HepG2 (cell line): ENCODE data around the gene KATNB1. TPM values are rescaled to one million over a fixed set of nuclear protein-coding genes. Genes with fewer than 3 reads are reported as not detected.

Experiments used
- BHLHE40 ChIP-seq: IDR thresholded peaks from 2 replicates; pipeline ENCODE4 v1.6.1; 2011; ENCODE audit warnings: low read length, improper control_type of control experiment
- CENPBD1 ChIP-seq: sonication (generic); formaldehyde crosslinking; IDR thresholded peaks from 2 replicates; pipeline ENCODE4 v1.8.0; 2022; ENCODE audit warnings: missing genetic modification reagents, low read depth, mild to moderate bottlenecking, borderline replicate concordance
- DNMT1 ChIP-seq: sonication (generic); formaldehyde crosslinking; IDR thresholded peaks from 2 replicates; pipeline ENCODE4 v1.5.1; 2020; ENCODE audit warnings: mild to moderate bottlenecking, missing genetic modification reagents
- EHMT2 ChIP-seq: fragments of 200-600 bp; sonication (generic); IDR thresholded peaks from 2 replicates; pipeline ENCODE4 v1.7.0; 2017; ENCODE audit warnings: antibody characterized with exemption, low read depth, low read length, borderline replicate concordance
- FOSL2 ChIP-seq: sonication (generic); formaldehyde crosslinking; IDR thresholded peaks from 2 replicates; pipeline ENCODE4 v1.4.0; 2020; ENCODE audit warnings: missing genetic modification reagents
- KDM2A ChIP-seq: sonication (generic); formaldehyde crosslinking; IDR thresholded peaks from 2 replicates; pipeline ENCODE4 v1.4.0; 2020; ENCODE audit warnings: low read depth, missing genetic modification reagents, borderline replicate concordance
- PAXIP1 ChIP-seq: sonication (generic); formaldehyde crosslinking; conservative IDR thresholded peaks from 2 replicates; pipeline ENCODE4 v1.4.0; 2020; ENCODE audit warnings: mild to moderate bottlenecking, missing genetic modification reagents, moderate library complexity
- RFX5 ChIP-seq: IDR thresholded peaks from 2 replicates; pipeline ENCODE4 v1.6.1; 2011; ENCODE audit warnings: low read depth, low read length, improper control_type of control experiment
- SOX5 ChIP-seq: IDR thresholded peaks from 2 replicates; pipeline ENCODE4 v1.6.1; 2016; ENCODE audit warnings: borderline replicate concordance
- STAG1 ChIP-seq: sonication (generic); formaldehyde crosslinking; IDR thresholded peaks from 2 replicates; pipeline ENCODE4 v1.4.0; 2020; ENCODE audit warnings: missing genetic modification reagents
- STAT6 ChIP-seq: sonication (generic); formaldehyde crosslinking; IDR thresholded peaks from 2 replicates; pipeline ENCODE4 v1.4.0; 2020; ENCODE audit warnings: missing genetic modification reagents, mild to moderate bottlenecking, borderline replicate concordance
- TBL1XR1 ChIP-seq: fragments of 150-350 bp; IDR thresholded peaks from 2 replicates; pipeline ENCODE4 v1.6.1; 2014; ENCODE audit warnings: borderline replicate concordance, low read length; ENCODE audit not compliant: partially characterized antibody
- ZBTB1 ChIP-seq: sonication (generic); formaldehyde crosslinking; IDR thresholded peaks from 2 replicates; pipeline ENCODE4 v1.4.0; 2020; ENCODE audit warnings: missing genetic modification reagents, borderline replicate concordance
- ZNF121 ChIP-seq: sonication (generic); formaldehyde crosslinking; IDR thresholded peaks from 2 replicates; pipeline ENCODE4 v1.5.0; 2020; ENCODE audit warnings: mild to moderate bottlenecking, missing genetic modification reagents
- ZNF335 ChIP-seq: sonication (generic); formaldehyde crosslinking; IDR thresholded peaks from 2 replicates; pipeline ENCODE4 v1.4.0; 2020; ENCODE audit warnings: missing genetic modification reagents
- ZNF766 ChIP-seq: sonication (generic); formaldehyde crosslinking; IDR thresholded peaks from 2 replicates; pipeline ENCODE4 v1.5.0; 2020; ENCODE audit warnings: missing genetic modification reagents, borderline replicate concordance
- polyA plus RNA-seq, 8 experiments: library from polyadenylated mRNA; depleted of rRNA in 3 of 8; stranded (reverse) in 7 of 8; unstranded in 1 of 8; fragments of >200 nt; fragmentation: Illumina TruSeq in 4 of 8; extraction: Trizol in 4 of 8; gene quantifications; 2 replicates each; pipeline versions ENCODE4 v1.2.1 to v1.2.3, GENCODE V29; 2011 to 2016; ENCODE audit warnings: low read depth in 4 of 8, missing spikeins in 1 of 8, mixed read lengths in 1 of 8; ENCODE audit not compliant: insufficient read depth in 1 of 8
- total RNA-seq, 5 experiments: library from RNA; depleted of rRNA; stranded (reverse); fragments of >200 nt; fragmentation: Illumina TruSeq; extraction: Trizol; gene quantifications; 2 replicates each; pipeline ENCODE4 v1.2.3, GENCODE V29; 2016; ENCODE audit warnings: low read depth in 1 of 5
- TF ChIP-seq, protein P1 (sequence below): IDR thresholded peaks from 2 replicates; pipeline ENCODE4 v1.6.1; 2016; ENCODE audit warnings: mild to moderate bottlenecking
- TF ChIP-seq, protein P2 (sequence below): sonication (generic); formaldehyde crosslinking; conservative IDR thresholded peaks from 2 replicates; pipeline ENCODE4 v1.4.0; 2020; ENCODE audit warnings: missing genetic modification reagents

Gene KATNB1
- total and polyA plus RNA-seq, 2 of the 13 experiments (the other 11 are each of a cell fraction or from before 2014, with no cell fraction given): 31.5 to 43.5 TPM

GRCh38 chr16:57781741-57782606 is 46.4 kb downstream of the KATNB1 start (continued):
- peak; percentile 81; the same call in 1 of the 2 replicates for TF ChIP-seq STAT6 (CRISPR knock-in tag)
- TF ChIP-seq CENPBD1 (CRISPR knock-in tag): no peak
- TF ChIP-seq EHMT2: 0 out of 2 replicates have a peak, but pooled peaks have one; percentile 51
- peak; percentile 75 for TF ChIP-seq FOSL2 (CRISPR knock-in tag)
- TF ChIP-seq ZNF121 (CRISPR knock-in tag): peak; percentile 55; the same call in 1 of the 2 replicates
- TF ChIP-seq STAG1 (CRISPR knock-in tag): peak; percentile 77
- peak; percentile 89 for TF ChIP-seq PAXIP1 (CRISPR knock-in tag)
- 0 out of 2 replicates have a peak, but pooled peaks have one; percentile 57 for TF ChIP-seq ZNF335
- TF ChIP-seq, protein P1, sequence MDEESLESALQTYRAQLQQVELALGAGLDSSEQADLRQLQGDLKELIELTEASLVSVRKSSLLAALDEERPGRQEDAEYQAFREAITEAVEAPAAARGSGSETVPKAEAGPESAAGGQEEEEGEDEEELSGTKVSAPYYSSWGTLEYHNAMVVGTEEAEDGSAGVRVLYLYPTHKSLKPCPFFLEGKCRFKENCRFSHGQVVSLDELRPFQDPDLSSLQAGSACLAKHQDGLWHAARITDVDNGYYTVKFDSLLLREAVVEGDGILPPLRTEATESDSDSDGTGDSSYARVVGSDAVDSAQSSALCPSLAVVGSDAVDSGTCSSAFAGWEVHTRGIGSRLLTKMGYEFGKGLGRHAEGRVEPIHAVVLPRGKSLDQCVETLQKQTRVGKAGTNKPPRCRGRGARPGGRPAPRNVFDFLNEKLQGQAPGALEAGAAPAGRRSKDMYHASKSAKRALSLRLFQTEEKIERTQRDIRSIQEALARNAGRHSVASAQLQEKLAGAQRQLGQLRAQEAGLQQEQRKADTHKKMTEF: peak; percentile 55
- no peak for TF ChIP-seq RFX5
- TF ChIP-seq BHLHE40: peak; percentile 67
- peak; percentile 74; the same call in 1 of the 2 replicates for TF ChIP-seq SOX5 (CRISPR knock-in tag)
- TF ChIP-seq, protein P2, sequence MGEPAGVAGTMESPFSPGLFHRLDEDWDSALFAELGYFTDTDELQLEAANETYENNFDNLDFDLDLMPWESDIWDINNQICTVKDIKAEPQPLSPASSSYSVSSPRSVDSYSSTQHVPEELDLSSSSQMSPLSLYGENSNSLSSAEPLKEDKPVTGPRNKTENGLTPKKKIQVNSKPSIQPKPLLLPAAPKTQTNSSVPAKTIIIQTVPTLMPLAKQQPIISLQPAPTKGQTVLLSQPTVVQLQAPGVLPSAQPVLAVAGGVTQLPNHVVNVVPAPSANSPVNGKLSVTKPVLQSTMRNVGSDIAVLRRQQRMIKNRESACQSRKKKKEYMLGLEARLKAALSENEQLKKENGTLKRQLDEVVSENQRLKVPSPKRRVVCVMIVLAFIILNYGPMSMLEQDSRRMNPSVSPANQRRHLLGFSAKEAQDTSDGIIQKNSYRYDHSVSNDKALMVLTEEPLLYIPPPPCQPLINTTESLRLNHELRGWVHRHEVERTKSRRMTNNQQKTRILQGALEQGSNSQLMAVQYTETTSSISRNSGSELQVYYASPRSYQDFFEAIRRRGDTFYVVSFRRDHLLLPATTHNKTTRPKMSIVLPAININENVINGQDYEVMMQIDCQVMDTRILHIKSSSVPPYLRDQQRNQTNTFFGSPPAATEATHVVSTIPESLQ: no peak
- TF ChIP-seq ZNF766 (CRISPR knock-in tag): no peak; the same call in 1 of the 2 replicates
- TF ChIP-seq ZBTB1 (CRISPR knock-in tag): no peak
- no peak; the same call in 1 of the 2 replicates for TF ChIP-seq DNMT1
- TF ChIP-seq TBL1XR1: peak; percentile 54
- peak; percentile 32 for TF ChIP-seq KDM2A (CRISPR knock-in tag)
